PC-3 (cell line): ENCODE measurements around the gene ZNF668. TPM values are rescaled to one million over a fixed set of nuclear protein-coding genes. Genes with fewer than 3 reads are reported as not detected.

Experiments used
- ATAC-seq: fragments of 200-7000 bp; cut with Tn5 transposase; 2 replicates; pipeline ENCODE4 v1.9.1; 2020; ENCODE audit warnings: mild to moderate bottlenecking, moderate library complexity
- BruUV-seq: library from RNA; stranded (reverse); fragments of 400-500 nt; replicated peaks from 2 replicates; lab custom pipeline; 2021; lab: Mats Ljungman, UMichigan
- CTCF ChIA-PET: fragments of 300-600 bp; sonication (Branson Sonifier 250); formaldehyde crosslinking; loops from one replicate; lab custom pipeline; 2022; ENCODE audit warnings: antibody characterized with exemption; lab: Charles Lee
- POLR2A ChIA-PET: fragments of 300-600 bp; sonication (Branson Sonifier 250); formaldehyde crosslinking; loops from one replicate; lab custom pipeline; 2022; ENCODE audit warnings: antibody characterized with exemption; ENCODE audit not compliant: unreplicated experiment; lab: Charles Lee
- DNase-seq: peaks from one replicate; pipeline ENCODE4 v3.0.0-alpha.2; 2015
- H2AFZ ChIP-seq: fragments of 300-600 bp; sonication (generic); 2 replicates; pipeline ENCODE4 v1.6.0; 2016; ENCODE audit warnings: antibody characterized with exemption, low read length
- H3F3A ChIP-seq: fragments of 300-600 bp; sonication (generic); one replicate; pipeline ENCODE4 v1.6.0; 2017; ENCODE audit warnings: antibody characterized with exemption, low read length, control low read depth, mild to moderate bottlenecking; ENCODE audit not compliant: unreplicated experiment
- H3K27ac ChIP-seq: fragments of 300-600 bp; sonication (generic); 2 replicates; pipeline ENCODE4 v1.5.1; 2016; ENCODE audit warnings: mild to moderate bottlenecking, low read length
- H3K27me3 ChIP-seq: fragments of 300-600 bp; sonication (generic); 2 replicates; pipeline ENCODE4 v1.6.1; 2016; ENCODE audit warnings: low read length, mixed read lengths
- H3K36me3 ChIP-seq: fragments of 300-600 bp; sonication (generic); 2 replicates; pipeline ENCODE4 v1.6.1; 2016; ENCODE audit warnings: low read depth, mixed run types, low read length, mixed read lengths
- H3K4me1 ChIP-seq: fragments of 300-600 bp; sonication (generic); 2 replicates; pipeline ENCODE4 v1.5.1; 2016; ENCODE audit warnings: low read length; ENCODE audit not compliant: insufficient read depth
- H3K4me2 ChIP-seq: fragments of 300-600 bp; sonication (generic); 2 replicates; pipeline ENCODE4 v1.6.0; 2016; ENCODE audit warnings: low read length
- H3K4me3 ChIP-seq: fragments of 300-600 bp; sonication (generic); 2 replicates; pipeline ENCODE4 v1.5.1; 2016; ENCODE audit warnings: mild to moderate bottlenecking, low read length, mixed read lengths
- H3K79me2 ChIP-seq: fragments of 300-600 bp; sonication (generic); 2 replicates; pipeline ENCODE4 v1.6.1; 2017; ENCODE audit warnings: low read length, mixed read lengths
- H3K9ac ChIP-seq: fragments of 300-600 bp; sonication (generic); 2 replicates; pipeline ENCODE4 v1.6.0; 2016; ENCODE audit warnings: mild to moderate bottlenecking, low read length
- H3K9me2 ChIP-seq: fragments of 300-600 bp; sonication (generic); replicated peaks from 2 replicates; pipeline ENCODE4 v1.6.1; 2016; ENCODE audit warnings: mixed run types, low read length, mixed read lengths
- H3K9me3 ChIP-seq: fragments of 300-600 bp; sonication (generic); 2 replicates; pipeline ENCODE4 v1.6.1; 2016; ENCODE audit warnings: low read length, mixed read lengths
- H4K20me1 ChIP-seq: fragments of 300-600 bp; sonication (generic); 2 replicates; pipeline ENCODE4 v1.6.1; 2016; ENCODE audit warnings: low read length, mixed read lengths
- EZH2 ChIP-seq: fragments of 300-600 bp; sonication (generic); IDR thresholded peaks from one replicate; pipeline ENCODE4 v1.6.1; 2017; ENCODE audit warnings: antibody characterized with exemption, mild to moderate bottlenecking, low read length; ENCODE audit not compliant: unreplicated experiment
- EZH2phosphoT487 ChIP-seq: fragments of 300-600 bp; sonication (generic); IDR thresholded peaks from 2 replicates; pipeline ENCODE4 v1.6.1; 2018; ENCODE audit warnings: mild to moderate bottlenecking, antibody characterized with exemption, low read length, borderline replicate concordance
- intact Hi-C: fragments of 100-400 bp; cut with micrococcal nuclease; formaldehyde crosslinking; loops from 2 replicates; pipeline ENCODE4 v1.9.0; 2023
- total RNA-seq: library from RNA; depleted of rRNA; stranded (reverse); fragments of >200 nt; gene quantifications from 2 replicates; pipeline ENCODE4 v1.2.3, GENCODE V29; 2014
- TF ChIP-seq, protein P1 (sequence below): fragments of 300-600 bp; sonication (generic); conservative IDR thresholded peaks from 2 replicates; pipeline ENCODE4 v1.5.1; 2017; ENCODE audit warnings: antibody characterized with exemption, low read depth, mild to moderate bottlenecking, low read length

ZNF668 gene
- total RNA-seq, 1 experiment from 2014 or later = 15.6 TPM

DNA sequence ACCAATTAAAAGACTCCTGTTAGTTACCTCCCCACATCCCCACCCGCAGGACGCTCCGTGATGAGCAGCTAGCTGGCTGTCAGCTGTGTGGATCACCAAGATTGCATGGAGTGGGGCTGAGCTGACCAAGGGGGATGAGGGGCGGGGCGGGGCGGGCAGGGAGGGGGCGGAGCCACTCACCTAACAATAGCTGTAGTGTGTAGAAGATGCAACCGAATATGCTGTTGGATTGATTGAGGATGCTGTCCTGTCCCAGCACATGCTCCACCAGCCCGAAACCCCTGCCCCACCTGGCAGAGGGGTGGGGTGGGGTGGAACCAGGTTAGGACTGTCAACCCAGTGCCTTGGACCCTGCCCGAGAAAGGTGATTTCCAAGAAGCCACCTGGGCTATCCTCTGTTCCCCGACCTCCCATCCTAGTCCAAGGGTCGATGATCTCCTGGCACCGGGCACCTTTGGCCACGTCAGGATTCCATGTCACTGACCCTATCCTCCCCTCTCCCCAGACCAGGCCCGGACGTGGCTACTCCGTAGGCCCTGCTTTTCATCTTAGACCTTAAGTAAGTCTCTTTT, 19.2 kb upstream of the ZNF668 start:
- Histone ChIP-seq H3K9me3 (no peaks in the 10 kb centered on the region), H3K4me2 (peak overlapping the region; percentile 93), H3F3A (no peaks in the 10 kb centered on the region), H3K4me1 (peaks cover 7% of the 10 kb centered on the region; the same call in 1 of the 2 replicates), H2AFZ (peak overlapping the region; percentile 59; the same call in 1 of the 2 replicates), H3K9ac (peak overlapping the region; percentile 90; the same call in 1 of the 2 replicates), H3K27ac (no peak overlapping the region), H3K79me2 (peaks cover 23% of the 10 kb centered on the region), H3K36me3 (peaks cover 3% of the 10 kb centered on the region; the same call in 1 of the 2 replicates), H3K9me2 (no peaks in the 10 kb centered on the region), H4K20me1 (peaks cover 5% of the 10 kb centered on the region; the same call in 1 of the 2 replicates), H3K4me3 (peak overlapping the region; percentile 98), H3K27me3 (no peaks in the 10 kb centered on the region)
- TSS peak; percentile 20 for BruUV-seq
- ChIA-PET CTCF (interaction anchor here (0.6 to 0.7 kb wide), 2 partner anchors 36 to 108 kb away, joined by 3 to 4 read pairs; partner anchors contain the start of gene HSD3B7), POLR2A (no interaction called here)
- peak; percentile 54 for DNase-seq
- peak; percentile 21 for ATAC-seq
- TF ChIP-seq EZH2phosphoT487 = no peak
- TF ChIP-seq, protein P1, sequence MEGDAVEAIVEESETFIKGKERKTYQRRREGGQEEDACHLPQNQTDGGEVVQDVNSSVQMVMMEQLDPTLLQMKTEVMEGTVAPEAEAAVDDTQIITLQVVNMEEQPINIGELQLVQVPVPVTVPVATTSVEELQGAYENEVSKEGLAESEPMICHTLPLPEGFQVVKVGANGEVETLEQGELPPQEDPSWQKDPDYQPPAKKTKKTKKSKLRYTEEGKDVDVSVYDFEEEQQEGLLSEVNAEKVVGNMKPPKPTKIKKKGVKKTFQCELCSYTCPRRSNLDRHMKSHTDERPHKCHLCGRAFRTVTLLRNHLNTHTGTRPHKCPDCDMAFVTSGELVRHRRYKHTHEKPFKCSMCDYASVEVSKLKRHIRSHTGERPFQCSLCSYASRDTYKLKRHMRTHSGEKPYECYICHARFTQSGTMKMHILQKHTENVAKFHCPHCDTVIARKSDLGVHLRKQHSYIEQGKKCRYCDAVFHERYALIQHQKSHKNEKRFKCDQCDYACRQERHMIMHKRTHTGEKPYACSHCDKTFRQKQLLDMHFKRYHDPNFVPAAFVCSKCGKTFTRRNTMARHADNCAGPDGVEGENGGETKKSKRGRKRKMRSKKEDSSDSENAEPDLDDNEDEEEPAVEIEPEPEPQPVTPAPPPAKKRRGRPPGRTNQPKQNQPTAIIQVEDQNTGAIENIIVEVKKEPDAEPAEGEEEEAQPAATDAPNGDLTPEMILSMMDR = no peak
- TF ChIP-seq EZH2 = no peak
- intact Hi-C loops = loop anchor here (5.0 kb wide), 1 partner anchor 774 kb away; no protein-coding TSS in a partner anchor

- Histone ChIP-seq H3K9ac (no peak overlapping the region), H3K36me3 (peaks cover 3% of the 10 kb centered on the region; the same call in 1 of the 2 replicates), H3F3A (no peaks in the 10 kb centered on the region), H3K9me2 (no peaks in the 10 kb centered on the region), H2AFZ (no peak overlapping the region), H3K27ac (no peak overlapping the region), H3K4me2 (no peak overlapping the region), H3K27me3 (no peaks in the 10 kb centered on the region), H4K20me1 (peaks cover 5% of the 10 kb centered on the region; the same call in 1 of the 2 replicates), H3K4me3 (no peak overlapping the region), H3K9me3 (no peaks in the 10 kb centered on the region), H3K79me2 (peaks cover 23% of the 10 kb centered on the region), H3K4me1 (peaks cover 7% of the 10 kb centered on the region; the same call in 1 of the 2 replicates)
- no TSS peak for BruUV-seq
- intact Hi-C loops = loop anchor here (5.0 kb wide), 1 partner anchor 775 kb away; no protein-coding TSS in a partner anchor
- POLR2A ChIA-PET = no interaction called here
- no peak for DNase-seq
- CTCF ChIA-PET = interaction anchor here (0.7 kb wide), 1 partner anchor 107 kb away, joined by 4 read pairs; the partner anchor contains the start of gene HSD3B7
- no peak for ATAC-seq
- TF ChIP-seq EZH2phosphoT487 = no peak
- TF ChIP-seq, protein P1 = no peak
- TF ChIP-seq EZH2 = no peak
Observed at GRCh38 chr16:31092330-31092729, 18.3 kb upstream of the ZNF668 start.
